ENCODE measurements around the gene TXNRD1.

- no peak for TF ChIP-seq POLR2AphosphoS5 (IDR thresholded peaks at IDR 0.05; ENCODE audit: low read depth, low read length)
- TF ChIP-seq KDM1A (IDR thresholded peaks at IDR 0.05; ENCODE audit: borderline replicate concordance, low read length): no peak
- TF ChIP-seq CREB1 (IDR thresholded peaks at IDR 0.05): no peak
- peak; percentile 4 to 95 (median 80) for TF ChIP-seq CTCF (IDR thresholded peaks at IDR 0.05; ENCODE audit: control extremely low read depth in 1 of 3, insufficient read depth in 1 of 3, low read depth in 1 of 3, low read length in 3 of 3)
- TF ChIP-seq HDAC6 (IDR thresholded peaks at IDR 0.05; ENCODE audit: low read depth, low read length): no peak
- no peak for TF ChIP-seq TBP (IDR thresholded peaks at IDR 0.05; ENCODE audit: low read depth, low read length)
- no peak for TF ChIP-seq EZH2 (IDR thresholded peaks at IDR 0.05; ENCODE audit: low read depth, low read length, severe bottlenecking)
- TF ChIP-seq JUN (IDR thresholded peaks at IDR 0.05; ENCODE audit: low read depth, low read length): no peak
- TF ChIP-seq POLR2A (IDR thresholded peaks at IDR 0.05; ENCODE audit: control extremely low read depth in 1 of 2, low read depth in 2 of 2, low read length in 2 of 2): no peak
- TF ChIP-seq MAX (IDR thresholded peaks at IDR 0.05): no peak
These were observed 14.2 kb upstream of the TXNRD1 start for GRCh38 chr12:104201238-104202001.

All from H1 (cell line).